CD4-positive, alpha-beta memory T cell (primary cell): Measurements from ENCODE around the gene STKLD1. TPM values are rescaled to one million over a fixed set of nuclear protein-coding genes. Genes with fewer than 3 reads are reported as not detected.

Source experiments
- CTCF ChIA-PET: fragments of 350-600 bp; sonication (Branson Sonifier 250); formaldehyde crosslinking; loops from one replicate; lab custom pipeline; 2021; ENCODE audit warnings: inconsistent platforms; ENCODE audit not compliant: partially characterized antibody; lab: Charles Lee
- POLR2A ChIA-PET: fragments of 350-600 bp; sonication (Branson Sonifier 250); formaldehyde crosslinking; loops from one replicate; lab custom pipeline; 2021; ENCODE audit not compliant: partially characterized antibody; lab: Charles Lee
- DNase-seq, 5 donors: peaks; one replicate each; pipeline versions ENCODE4 v3.0.0 to v3.0.0-alpha.2; 2020 to 2022; ENCODE audit warnings: mixed read lengths in 1 of 5
- H3K27ac ChIP-seq: one replicate; pipeline ENCODE4 v1.7.0; 2013; ENCODE audit warnings: low read depth, low read length
- H3K27me3 ChIP-seq: 2 replicates; pipeline ENCODE4 v1.7.0; 2013; ENCODE audit warnings: mild to moderate bottlenecking, low read length, moderate library complexity; ENCODE audit not compliant: insufficient read depth
- H3K36me3 ChIP-seq: 2 replicates; pipeline ENCODE4 v1.7.0; 2013; ENCODE audit warnings: mild to moderate bottlenecking, low read length, moderate library complexity; ENCODE audit not compliant: insufficient read depth
- H3K4me1 ChIP-seq: 2 replicates; pipeline ENCODE4 v1.7.0; 2013; ENCODE audit warnings: mild to moderate bottlenecking, low read length, moderate library complexity; ENCODE audit not compliant: insufficient read depth
- H3K4me3 ChIP-seq, 2 donors: one replicate each; pipeline ENCODE4 v1.7.0; 2013; ENCODE audit warnings: low read length in 2 of 2, mild to moderate bottlenecking in 1 of 2
- H3K9me3 ChIP-seq, 2 donors: one replicate each; pipeline ENCODE4 v1.7.0; 2013; ENCODE audit warnings: low read length in 2 of 2, control low read depth in 1 of 2; ENCODE audit not compliant: control insufficient read depth in 1 of 2
- H3K27ac Mint-ChIP-seq, 7 donors: one replicate each; pipeline ENCODE4 v1.8.0; 2020 to 2021; ENCODE audit warnings: mixed read lengths in 7 of 7, mild to moderate bottlenecking in 6 of 7, inconsistent platforms in 3 of 7, moderate library complexity in 3 of 7
- H3K27me3 Mint-ChIP-seq, 2 donors: one replicate each; pipeline ENCODE4 v1.8.0; 2020 to 2021; ENCODE audit warnings: mixed read lengths in 2 of 2
- H3K36me3 Mint-ChIP-seq, 2 donors: one replicate each; pipeline ENCODE4 v1.8.0; 2020 to 2021; ENCODE audit warnings: mixed read lengths in 2 of 2, inconsistent platforms in 1 of 2, mild to moderate bottlenecking in 1 of 2
- H3K4me1 Mint-ChIP-seq, 4 donors: one replicate each; pipeline ENCODE4 v1.8.0; 2020 to 2021; ENCODE audit warnings: mixed read lengths in 4 of 4, mild to moderate bottlenecking in 1 of 4
- H3K4me3 Mint-ChIP-seq, 8 donors: one replicate each; pipeline ENCODE4 v1.8.0; 2020 to 2021; ENCODE audit warnings: mixed read lengths in 8 of 8, mild to moderate bottlenecking in 7 of 8, moderate library complexity in 6 of 8, inconsistent platforms in 3 of 8
- H3K9me3 Mint-ChIP-seq, 8 donors: one replicate each; pipeline ENCODE4 v1.8.0; 2020 to 2021; ENCODE audit warnings: mixed read lengths in 8 of 8, mild to moderate bottlenecking in 5 of 8, inconsistent platforms in 3 of 8, moderate library complexity in 1 of 8
- intact Hi-C: fragments of 100-400 bp; cut with micrococcal nuclease; formaldehyde crosslinking; loops from one replicate; pipeline ENCODE4 v1.15.1; 2023
- polyA plus RNA-seq, 2 donors: library from polyadenylated mRNA; unstranded; fragments of 300-500 nt; fragmentation: Illumina TruSeq; gene quantifications; one replicate each; pipeline ENCODE4 v1.2.3, GENCODE V29; 2021
- total RNA-seq, 2 experiments: library from RNA; stranded (reverse); gene quantifications; one replicate each; pipeline ENCODE4 v1.2.3, GENCODE V29; 2021

STKLD1 gene
- total and polyA plus RNA-seq, 4 experiments from 2014 or later, result 1.4 to 2.1 (median 1.5) TPM; not detected in 1

- H3K4me1 Mint-ChIP-seq, result peaks cover 16 to 64% (median 28%) of the 10 kb centered on the region in 4 donors
- intact Hi-C loops, result loop anchor here (1.0 to 2.0 kb wide), 4 partner anchors 12 to 82 kb away; partner anchors contain the start of genes MED22, REXO4, RPL7A and STKLD1
- no peaks in the 10 kb centered on the region for H3K27me3 Mint-ChIP-seq
- no peaks in the 10 kb centered on the region for H3K9me3 Mint-ChIP-seq
- H3K36me3 Mint-ChIP-seq, result peaks cover 22 to 51% of the 10 kb centered on the region in 2 donors
- CTCF ChIA-PET, result no interaction called here
- peaks cover 48% of the 10 kb centered on the region for H3K36me3 ChIP-seq
- peak within 1 kb of the TSS; percentile 86 to 96 (median 93) for H3K27ac Mint-ChIP-seq
- H3K4me3 Mint-ChIP-seq, result peak within 1 kb of the TSS; percentile 92 to 97 (median 96)
- peak; percentile 93 to 94 (median 94) for DNase-seq
- peak within 1 kb of the TSS; percentile 64 for H3K27ac ChIP-seq
- POLR2A ChIA-PET, result interaction anchor here (0.9 to 3.1 kb wide), 3 partner anchors 12 to 41 kb away, joined by 5 to 14 read pairs (median 12); partner anchors contain the start of genes MED22, RPL7A, SURF1 and SURF2
- H3K9me3 ChIP-seq, result no peaks in the 10 kb centered on the region
- no peaks in the 10 kb centered on the region for H3K27me3 ChIP-seq
- peaks cover 41% of the 10 kb centered on the region for H3K4me1 ChIP-seq
- peak within 1 kb of the TSS; percentile 50 to 69 for H3K4me3 ChIP-seq
Observed at GRCh38 chr9:133335924-133336811, 40.0 kb upstream of the STKLD1 start, which contains the start of gene SURF6. TSS of gene SURF6 (minus strand) at chr9:133336188. CDS start at chr9:133336132, 56 bp downstream.

GRCh38 chr9:133339641-133340040 is 36.5 kb upstream of the STKLD1 start:
- Histone ChIP-seq H3K9me3 (no peaks in the 10 kb centered on the region), H3K36me3 (peaks cover 47% of the 10 kb centered on the region), H3K27ac (no peak overlapping the region), H3K4me3 (no peak overlapping the region), H3K4me1 (peaks cover 32% of the 10 kb centered on the region), H3K27me3 (no peaks in the 10 kb centered on the region)
- peak overlapping the region in 4 of 7 donors; percentile 49 to 79 (median 74) for H3K27ac Mint-ChIP-seq
- H3K36me3 Mint-ChIP-seq, result peaks cover 15 to 38% of the 10 kb centered on the region in 2 donors
- no peaks in the 10 kb centered on the region for H3K9me3 Mint-ChIP-seq
- POLR2A ChIA-PET, result interaction anchor here (0.6 to 1.8 kb wide), 4 partner anchors 8 to 36 kb away, joined by 3 to 7 read pairs (median 4); partner anchors contain the start of genes MED22, RPL7A, STKLD1 and SURF4
- CTCF ChIA-PET, result interaction anchor here (1.2 to 1.7 kb wide), 3 partner anchors 32 to 39 kb away, joined by 3 to 4 read pairs (median 4); no protein-coding TSS in a partner anchor
- H3K27me3 Mint-ChIP-seq, result no peaks in the 10 kb centered on the region
- peak overlapping the region in 1 of 8 donors; percentile 40 for H3K4me3 Mint-ChIP-seq
- DNase-seq, result peak in 1 of 5 donors; percentile 11
- peaks cover 16 to 47% (median 28%) of the 10 kb centered on the region in 4 donors for H3K4me1 Mint-ChIP-seq
- intact Hi-C loops, result no loop called here

- Mint-ChIP-seq H3K9me3 (no peaks in the 10 kb centered on the region), H3K27ac (peak overlapping the region in 6 of 7 donors; percentile 14 to 93 (median 68)), H3K4me3 (no peak overlapping the region), H3K27me3 (no peaks in the 10 kb centered on the region), H3K36me3 (peaks cover 18 to 38% of the 10 kb centered on the region in 2 donors), H3K4me1 (peaks cover 15 to 41% (median 25%) of the 10 kb centered on the region in 4 donors)
- Histone ChIP-seq H3K27me3 (no peaks in the 10 kb centered on the region), H3K9me3 (no peaks in the 10 kb centered on the region), H3K27ac (no peak overlapping the region), H3K4me1 (peaks cover 26% of the 10 kb centered on the region), H3K4me3 (no peak overlapping the region), H3K36me3 (peaks cover 52% of the 10 kb centered on the region)
- CTCF ChIA-PET, result interaction anchor here (1.2 to 1.7 kb wide), 3 partner anchors 31 to 39 kb away, joined by 3 to 4 read pairs (median 4); no protein-coding TSS in a partner anchor
- peak in 1 of 5 donors; percentile 7 for DNase-seq
- intact Hi-C loops, result no loop called here
- POLR2A ChIA-PET, result interaction anchor here (1.3 to 1.8 kb wide), 3 partner anchors 8 to 36 kb away, joined by 3 to 7 read pairs (median 6); partner anchors contain the start of genes MED22, RPL7A, STKLD1 and SURF4
Observed at GRCh38 chr9:133340256-133340655, 35.9 kb upstream of the STKLD1 start.

- Mint-ChIP-seq H3K36me3 (peaks cover 18 to 31% of the 10 kb centered on the region in 2 donors), H3K27ac (peak overlapping the region in 6 of 7 donors; percentile 17 to 93 (median 54)), H3K4me1 (peaks cover 13 to 34% (median 21%) of the 10 kb centered on the region in 4 donors), H3K9me3 (no peaks in the 10 kb centered on the region), H3K4me3 (no peak overlapping the region), H3K27me3 (no peaks in the 10 kb centered on the region)
- H3K36me3 ChIP-seq, result peaks cover 59% of the 10 kb centered on the region
- H3K27me3 ChIP-seq, result no peaks in the 10 kb centered on the region
- ChIA-PET POLR2A (interaction anchor here (1.3 to 1.8 kb wide), 2 partner anchors 15 to 35 kb away, joined by 3 to 7 read pairs; partner anchors contain the start of genes STKLD1 and SURF4), CTCF (interaction anchor here (1.4 to 1.7 kb wide), 2 partner anchors 34 to 145 kb away, joined by 3 to 4 read pairs; no protein-coding TSS in a partner anchor)
- peaks cover 26% of the 10 kb centered on the region for H3K4me1 ChIP-seq
- H3K27ac ChIP-seq, result no peak overlapping the region
- intact Hi-C loops, result no loop called here
- H3K4me3 ChIP-seq, result no peak overlapping the region
- H3K9me3 ChIP-seq, result no peaks in the 10 kb centered on the region
- DNase-seq, result peak in 1 of 5 donors; percentile 7
Observed at GRCh38 chr9:133340916-133341315, 35.2 kb upstream of the STKLD1 start.

- no peak overlapping the region for H3K4me3 ChIP-seq
- ChIA-PET POLR2A (no interaction called here), CTCF (interaction anchor here (1.4 to 1.7 kb wide), 2 partner anchors 33 to 145 kb away, joined by 3 to 4 read pairs; no protein-coding TSS in a partner anchor)
- no peaks in the 10 kb centered on the region for H3K27me3 ChIP-seq
- peaks cover 29% of the 10 kb centered on the region for H3K4me1 ChIP-seq
- peaks cover 60% of the 10 kb centered on the region for H3K36me3 ChIP-seq
- Mint-ChIP-seq H3K27ac (peak overlapping the region in 1 of 7 donors; percentile 19), H3K4me1 (peaks cover 12 to 34% (median 21%) of the 10 kb centered on the region in 4 donors), H3K27me3 (no peaks in the 10 kb centered on the region), H3K4me3 (no peak overlapping the region), H3K36me3 (peaks cover 18 to 31% of the 10 kb centered on the region in 2 donors), H3K9me3 (no peaks in the 10 kb centered on the region)
- H3K9me3 ChIP-seq, result no peaks in the 10 kb centered on the region
- no peak overlapping the region for H3K27ac ChIP-seq
- DNase-seq, result peak in 1 of 5 donors; percentile 14
- intact Hi-C loops, result no loop called here
Observed at GRCh38 chr9:133341369-133342068, 34.6 kb upstream of the STKLD1 start.

GRCh38 chr9:133342069-133342406 is 34.1 kb upstream of the STKLD1 start:
- H3K4me3 Mint-ChIP-seq, result no peak overlapping the region
- CTCF ChIA-PET, result interaction anchor here (1.4 kb wide), 1 partner anchor 144 kb away, joined by 3 read pairs; no protein-coding TSS in a partner anchor
- H3K27ac ChIP-seq, result no peak overlapping the region
- no peak overlapping the region for H3K4me3 ChIP-seq
- no peak overlapping the region for H3K27ac Mint-ChIP-seq
- peaks cover 60% of the 10 kb centered on the region for H3K36me3 ChIP-seq
- H3K27me3 ChIP-seq, result no peaks in the 10 kb centered on the region
- H3K4me1 ChIP-seq, result peaks cover 29% of the 10 kb centered on the region
- H3K4me1 Mint-ChIP-seq, result peaks cover 15 to 35% (median 27%) of the 10 kb centered on the region in 4 donors
- no peaks in the 10 kb centered on the region for H3K9me3 Mint-ChIP-seq
- no peaks in the 10 kb centered on the region for H3K9me3 ChIP-seq
- intact Hi-C loops, result no loop called here
- POLR2A ChIA-PET, result no interaction called here
- peak in 1 of 5 donors; percentile 15 for DNase-seq
- no peaks in the 10 kb centered on the region for H3K27me3 Mint-ChIP-seq
- peaks cover 18 to 36% of the 10 kb centered on the region in 2 donors for H3K36me3 Mint-ChIP-seq
